Right hindlimb (tissue), 1 donor: ENCODE measurements around the gene NRXN2.

Source experiments
- DNase-seq: peaks from one replicate; pipeline ENCODE4 v3.0.0-alpha.2; 2018

The NRXN2 gene

GRCh38 chr11:64723117-64723906, at the start of gene NRXN2:
TSS of gene NRXN2 (minus strand) at chr11:64723197. CDS start at chr11:64713699, 9,498 bp downstream.
- peak; percentile 88 for DNase-seq

- DNase-seq, result no peak
These were observed 49.5 kb upstream of the NRXN2 start for GRCh38 chr11:64772303-64773018.

- DNase-seq, result no peak
These were observed 48.9 kb upstream of the NRXN2 start for GRCh38 chr11:64771861-64772260.

- DNase-seq, result no peak
These were observed 47.1 kb upstream of the NRXN2 start for GRCh38 chr11:64770120-64770519.

- no peak for DNase-seq
These were observed 46.3 kb upstream of the NRXN2 start for GRCh38 chr11:64769283-64769682.

GRCh38 chr11:64768300-64768694, 45.3 kb upstream of the NRXN2 start:
- no peak for DNase-seq

- peak; percentile 62 for DNase-seq
These were observed 44.6 kb upstream of the NRXN2 start for GRCh38 chr11:64767344-64768299.

GRCh38 chr11:64766881-64767280, 43.9 kb upstream of the NRXN2 start:
- no peak for DNase-seq

GRCh38 chr11:64765851-64766665, 43.1 kb upstream of the NRXN2 start:
- no peak for DNase-seq

- no peak for DNase-seq
These were observed 42.4 kb upstream of the NRXN2 start for GRCh38 chr11:64765291-64765850.

- DNase-seq, result no peak
These were observed 41.8 kb upstream of the NRXN2 start for GRCh38 chr11:64764753-64765152.

- no peak for DNase-seq
These were observed 41.1 kb upstream of the NRXN2 start for GRCh38 chr11:64764040-64764611.

GRCh38 chr11:64763526-64764039, 40.6 kb upstream of the NRXN2 start:
- no peak for DNase-seq

GRCh38 chr11:64762674-64763525, 39.9 kb upstream of the NRXN2 start:
- no peak for DNase-seq

GRCh38 chr11:64762277-64762673, 39.3 kb upstream of the NRXN2 start:
- no peak for DNase-seq

GRCh38 chr11:64760759-64761420, 37.9 kb upstream of the NRXN2 start:
- no peak for DNase-seq

- peak; percentile 94 for DNase-seq
These were observed 37.0 kb upstream of the NRXN2 start, which contains the start of gene PYGM for GRCh38 chr11:64759722-64760719. TSS of gene PYGM (minus strand) at chr11:64759974. CDS start at chr11:64759898, 76 bp downstream.

GRCh38 chr11:64759131-64759721, 36.2 kb upstream of the NRXN2 start:
- DNase-seq, result peak; percentile 39
